ENCODE results near the gene THUMPD3. TPM values are rescaled to one million over a fixed set of nuclear protein-coding genes. Genes with fewer than 3 reads are reported as not detected.

The THUMPD3 gene
- total RNA-seq, 1 donor from 2014 or later = 56.8 TPM

GRCh38 chr3:9402410-9403228 lies 39.8 kb downstream of the THUMPD3 start:
- Mint-ChIP-seq H3K27me3 (no peaks in the 10 kb centered on the region), H3K9me3 (no peaks in the 10 kb centered on the region), H3K36me3 (no peaks in the 10 kb centered on the region), H3K4me1 (ENCODE audit: unreplicated experiment) (peaks cover 53% of the 10 kb centered on the region), H3K27ac (peak overlapping the region; percentile 80), H3K4me3 (peak overlapping the region; percentile 79)
- no peak for DNase-seq (ENCODE audit: extremely low spot score, unreplicated experiment)
- TF ChIP-seq CTCF (conservative IDR thresholded peaks at IDR 0.05) = no peak

GRCh38 chr3:9403463-9403862 lies 40.6 kb downstream of the THUMPD3 start:
- Mint-ChIP-seq H3K4me3 (no peak overlapping the region), H3K36me3 (peaks cover 2% of the 10 kb centered on the region), H3K27me3 (no peaks in the 10 kb centered on the region), H3K27ac (no peak overlapping the region), H3K4me1 (ENCODE audit: unreplicated experiment) (peaks cover 53% of the 10 kb centered on the region), H3K9me3 (no peaks in the 10 kb centered on the region)
- no peak for TF ChIP-seq CTCF (conservative IDR thresholded peaks at IDR 0.05)
- DNase-seq (ENCODE audit: extremely low spot score, unreplicated experiment) = no peak

GRCh38 chr3:9404680-9405079 lies 41.8 kb downstream of the THUMPD3 start:
- Mint-ChIP-seq H3K9me3 (peaks cover 7% of the 10 kb centered on the region), H3K27ac (peak overlapping the region; percentile 80), H3K36me3 (peaks cover 14% of the 10 kb centered on the region), H3K4me3 (peak overlapping the region; percentile 53), H3K27me3 (no peaks in the 10 kb centered on the region), H3K4me1 (ENCODE audit: unreplicated experiment) (peaks cover 51% of the 10 kb centered on the region)
- TF ChIP-seq CTCF (conservative IDR thresholded peaks at IDR 0.05) = peak; percentile 23
- no peak for DNase-seq (ENCODE audit: extremely low spot score, unreplicated experiment)

- peak overlapping the region; percentile 46 for H3K4me3 Mint-ChIP-seq
- peaks cover 41% of the 10 kb centered on the region for H3K4me1 Mint-ChIP-seq (ENCODE audit: unreplicated experiment)
- TF ChIP-seq CTCF (conservative IDR thresholded peaks at IDR 0.05) = no peak
- peaks cover 18% of the 10 kb centered on the region for H3K36me3 Mint-ChIP-seq
- H3K9me3 Mint-ChIP-seq = peaks cover 7% of the 10 kb centered on the region
- DNase-seq (ENCODE audit: extremely low spot score, unreplicated experiment) = no peak
- H3K27me3 Mint-ChIP-seq = no peaks in the 10 kb centered on the region
- H3K27ac Mint-ChIP-seq = peak overlapping the region; percentile 2
Observed at GRCh38 chr3:9405756-9406155, 42.9 kb downstream of the THUMPD3 start.

- H3K27me3 Mint-ChIP-seq = no peaks in the 10 kb centered on the region
- H3K36me3 Mint-ChIP-seq = peaks cover 18% of the 10 kb centered on the region
- no peak for TF ChIP-seq CTCF (conservative IDR thresholded peaks at IDR 0.05)
- no peak for DNase-seq (ENCODE audit: extremely low spot score, unreplicated experiment)
- no peak overlapping the region for H3K4me3 Mint-ChIP-seq
- no peak overlapping the region for H3K27ac Mint-ChIP-seq
- peaks cover 31% of the 10 kb centered on the region for H3K4me1 Mint-ChIP-seq (ENCODE audit: unreplicated experiment)
- H3K9me3 Mint-ChIP-seq = peaks cover 7% of the 10 kb centered on the region
Observed at GRCh38 chr3:9406856-9407626, 44.2 kb downstream of the THUMPD3 start.
